ENCODE data around the gene VRK2.

DNA sequence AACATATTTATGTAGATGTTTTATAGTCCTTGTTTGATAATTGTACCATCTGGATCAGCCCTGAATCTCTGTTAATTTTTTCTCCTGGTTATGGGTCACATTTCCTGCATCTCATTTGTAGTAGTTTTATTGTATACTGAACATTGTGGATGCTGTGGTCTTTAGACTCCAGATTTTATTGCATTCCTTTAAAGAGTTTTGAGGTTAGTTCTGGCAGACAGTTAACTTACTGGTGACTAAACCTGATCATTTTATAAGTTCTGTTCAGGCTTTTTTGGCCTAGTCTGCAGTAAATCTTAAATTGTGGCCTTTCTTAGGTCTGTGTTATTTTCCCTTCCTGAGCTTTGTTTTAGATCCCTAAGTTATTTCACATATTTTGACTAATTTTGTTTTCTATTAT is 110.2 kb downstream of the VRK2 start:
- TF ChIP-seq ZNF217 (IDR thresholded peaks at IDR 0.05) (no peak), NR2C2 (IDR thresholded peaks at IDR 0.05; ENCODE audit: borderline replicate concordance, control insufficient read depth, insufficient read length, low read depth) (no peak), EZH2 (IDR thresholded peaks at IDR 0.05; ENCODE audit: borderline replicate concordance, control insufficient read depth, low read depth, low read length) (no peak), CHD2 (IDR thresholded peaks at IDR 0.05; ENCODE audit: borderline replicate concordance, low read depth, low read length) (no peak), ZZZ3 (IDR thresholded peaks at IDR 0.05; ENCODE audit: control insufficient read depth, insufficient read length, low read depth) (no peak), NFIC (IDR thresholded peaks at IDR 0.05; ENCODE audit: low read depth, low read length) (no peak)
- TF ChIP-seq, protein P1, sequence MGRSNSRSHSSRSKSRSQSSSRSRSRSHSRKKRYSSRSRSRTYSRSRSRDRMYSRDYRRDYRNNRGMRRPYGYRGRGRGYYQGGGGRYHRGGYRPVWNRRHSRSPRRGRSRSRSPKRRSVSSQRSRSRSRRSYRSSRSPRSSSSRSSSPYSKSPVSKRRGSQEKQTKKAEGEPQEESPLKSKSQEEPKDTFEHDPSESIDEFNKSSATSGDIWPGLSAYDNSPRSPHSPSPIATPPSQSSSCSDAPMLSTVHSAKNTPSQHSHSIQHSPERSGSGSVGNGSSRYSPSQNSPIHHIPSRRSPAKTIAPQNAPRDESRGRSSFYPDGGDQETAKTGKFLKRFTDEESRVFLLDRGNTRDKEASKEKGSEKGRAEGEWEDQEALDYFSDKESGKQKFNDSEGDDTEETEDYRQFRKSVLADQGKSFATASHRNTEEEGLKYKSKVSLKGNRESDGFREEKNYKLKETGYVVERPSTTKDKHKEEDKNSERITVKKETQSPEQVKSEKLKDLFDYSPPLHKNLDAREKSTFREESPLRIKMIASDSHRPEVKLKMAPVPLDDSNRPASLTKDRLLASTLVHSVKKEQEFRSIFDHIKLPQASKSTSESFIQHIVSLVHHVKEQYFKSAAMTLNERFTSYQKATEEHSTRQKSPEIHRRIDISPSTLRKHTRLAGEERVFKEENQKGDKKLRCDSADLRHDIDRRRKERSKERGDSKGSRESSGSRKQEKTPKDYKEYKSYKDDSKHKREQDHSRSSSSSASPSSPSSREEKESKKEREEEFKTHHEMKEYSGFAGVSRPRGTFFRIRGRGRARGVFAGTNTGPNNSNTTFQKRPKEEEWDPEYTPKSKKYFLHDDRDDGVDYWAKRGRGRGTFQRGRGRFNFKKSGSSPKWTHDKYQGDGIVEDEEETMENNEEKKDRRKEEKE (IDR thresholded peaks at IDR 0.05) = no peak
- TF ChIP-seq, protein P2, sequence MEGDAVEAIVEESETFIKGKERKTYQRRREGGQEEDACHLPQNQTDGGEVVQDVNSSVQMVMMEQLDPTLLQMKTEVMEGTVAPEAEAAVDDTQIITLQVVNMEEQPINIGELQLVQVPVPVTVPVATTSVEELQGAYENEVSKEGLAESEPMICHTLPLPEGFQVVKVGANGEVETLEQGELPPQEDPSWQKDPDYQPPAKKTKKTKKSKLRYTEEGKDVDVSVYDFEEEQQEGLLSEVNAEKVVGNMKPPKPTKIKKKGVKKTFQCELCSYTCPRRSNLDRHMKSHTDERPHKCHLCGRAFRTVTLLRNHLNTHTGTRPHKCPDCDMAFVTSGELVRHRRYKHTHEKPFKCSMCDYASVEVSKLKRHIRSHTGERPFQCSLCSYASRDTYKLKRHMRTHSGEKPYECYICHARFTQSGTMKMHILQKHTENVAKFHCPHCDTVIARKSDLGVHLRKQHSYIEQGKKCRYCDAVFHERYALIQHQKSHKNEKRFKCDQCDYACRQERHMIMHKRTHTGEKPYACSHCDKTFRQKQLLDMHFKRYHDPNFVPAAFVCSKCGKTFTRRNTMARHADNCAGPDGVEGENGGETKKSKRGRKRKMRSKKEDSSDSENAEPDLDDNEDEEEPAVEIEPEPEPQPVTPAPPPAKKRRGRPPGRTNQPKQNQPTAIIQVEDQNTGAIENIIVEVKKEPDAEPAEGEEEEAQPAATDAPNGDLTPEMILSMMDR (IDR thresholded peaks at IDR 0.05 in 2 of 3, conservative IDR thresholded peaks at IDR 0.05 in 1 of 3; ENCODE audit: control insufficient read depth in 2 of 3, extremely low read depth in 1 of 3, insufficient read depth in 1 of 3, low read depth in 3 of 3, low read length in 3 of 3) = no peak
